HG02885 (cell line): ENCODE data around the gene PLXNB1.
"Not testable (repeated sequence)": the region's sequence is repeated elsewhere in the genome, so short reads cannot be mapped to it uniquely, and the experiment has no call there.

ENCODE experiments used
- ATAC-seq: cut with Tn5 transposase; IDR thresholded peaks from one replicate; pipeline ENCODE4 v1.9.1; 2021; ENCODE audit warnings: mild to moderate bottlenecking; ENCODE audit not compliant: unreplicated experiment, poor library complexity

The PLXNB1 gene, protein sequence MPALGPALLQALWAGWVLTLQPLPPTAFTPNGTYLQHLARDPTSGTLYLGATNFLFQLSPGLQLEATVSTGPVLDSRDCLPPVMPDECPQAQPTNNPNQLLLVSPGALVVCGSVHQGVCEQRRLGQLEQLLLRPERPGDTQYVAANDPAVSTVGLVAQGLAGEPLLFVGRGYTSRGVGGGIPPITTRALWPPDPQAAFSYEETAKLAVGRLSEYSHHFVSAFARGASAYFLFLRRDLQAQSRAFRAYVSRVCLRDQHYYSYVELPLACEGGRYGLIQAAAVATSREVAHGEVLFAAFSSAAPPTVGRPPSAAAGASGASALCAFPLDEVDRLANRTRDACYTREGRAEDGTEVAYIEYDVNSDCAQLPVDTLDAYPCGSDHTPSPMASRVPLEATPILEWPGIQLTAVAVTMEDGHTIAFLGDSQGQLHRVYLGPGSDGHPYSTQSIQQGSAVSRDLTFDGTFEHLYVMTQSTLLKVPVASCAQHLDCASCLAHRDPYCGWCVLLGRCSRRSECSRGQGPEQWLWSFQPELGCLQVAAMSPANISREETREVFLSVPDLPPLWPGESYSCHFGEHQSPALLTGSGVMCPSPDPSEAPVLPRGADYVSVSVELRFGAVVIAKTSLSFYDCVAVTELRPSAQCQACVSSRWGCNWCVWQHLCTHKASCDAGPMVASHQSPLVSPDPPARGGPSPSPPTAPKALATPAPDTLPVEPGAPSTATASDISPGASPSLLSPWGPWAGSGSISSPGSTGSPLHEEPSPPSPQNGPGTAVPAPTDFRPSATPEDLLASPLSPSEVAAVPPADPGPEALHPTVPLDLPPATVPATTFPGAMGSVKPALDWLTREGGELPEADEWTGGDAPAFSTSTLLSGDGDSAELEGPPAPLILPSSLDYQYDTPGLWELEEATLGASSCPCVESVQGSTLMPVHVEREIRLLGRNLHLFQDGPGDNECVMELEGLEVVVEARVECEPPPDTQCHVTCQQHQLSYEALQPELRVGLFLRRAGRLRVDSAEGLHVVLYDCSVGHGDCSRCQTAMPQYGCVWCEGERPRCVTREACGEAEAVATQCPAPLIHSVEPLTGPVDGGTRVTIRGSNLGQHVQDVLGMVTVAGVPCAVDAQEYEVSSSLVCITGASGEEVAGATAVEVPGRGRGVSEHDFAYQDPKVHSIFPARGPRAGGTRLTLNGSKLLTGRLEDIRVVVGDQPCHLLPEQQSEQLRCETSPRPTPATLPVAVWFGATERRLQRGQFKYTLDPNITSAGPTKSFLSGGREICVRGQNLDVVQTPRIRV (N-terminal part only)

DNA sequence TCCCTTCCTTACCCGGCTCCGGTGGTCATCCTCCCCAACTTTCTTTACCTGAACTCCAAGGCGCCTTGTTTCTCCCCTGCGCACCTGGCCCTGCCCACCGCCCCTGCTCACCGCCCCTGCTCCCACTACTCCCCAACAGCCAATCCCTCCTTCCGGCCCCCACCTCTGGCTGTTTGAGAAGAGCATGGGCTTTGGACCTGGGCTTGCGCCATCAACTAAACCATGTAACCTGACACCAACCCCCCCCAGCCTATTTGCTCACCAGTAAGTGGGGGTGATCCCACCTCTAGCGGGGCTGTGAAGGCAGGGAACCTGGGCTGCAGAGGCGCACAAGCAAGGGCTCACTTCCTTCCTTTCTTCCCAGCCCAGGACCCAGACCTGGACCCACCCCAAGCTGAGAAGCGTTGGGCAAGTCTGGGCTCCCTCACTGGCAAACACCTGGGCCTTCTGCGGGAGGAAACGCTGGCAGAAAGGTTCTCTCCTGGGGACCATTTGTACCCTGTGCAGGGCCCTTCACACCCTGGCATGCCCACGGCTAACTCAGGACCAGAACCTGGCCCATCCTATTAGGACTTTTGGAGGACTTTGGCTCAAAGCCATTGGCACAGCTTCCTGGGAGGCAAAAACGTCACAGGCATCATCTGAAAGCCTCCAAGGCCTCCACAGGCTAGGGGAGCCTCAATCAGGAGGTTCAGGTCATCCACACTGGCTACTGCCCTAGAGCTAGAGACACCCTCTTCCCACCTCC is at the start of gene PLXNB1:
TSS of gene PLXNB1 (minus strand) at position 127 of the 748 bp plus-strand sequence. CDS start 5,475 bp downstream, outside the sequence.
- no peak for ATAC-seq

GRCh38 chr3:48478626-48479555 is 49.0 kb upstream of the PLXNB1 start:
- ATAC-seq, result no peak

- ATAC-seq, result no peak
Observed at GRCh38 chr3:48477959-48478520, 48.2 kb upstream of the PLXNB1 start.

DNA sequence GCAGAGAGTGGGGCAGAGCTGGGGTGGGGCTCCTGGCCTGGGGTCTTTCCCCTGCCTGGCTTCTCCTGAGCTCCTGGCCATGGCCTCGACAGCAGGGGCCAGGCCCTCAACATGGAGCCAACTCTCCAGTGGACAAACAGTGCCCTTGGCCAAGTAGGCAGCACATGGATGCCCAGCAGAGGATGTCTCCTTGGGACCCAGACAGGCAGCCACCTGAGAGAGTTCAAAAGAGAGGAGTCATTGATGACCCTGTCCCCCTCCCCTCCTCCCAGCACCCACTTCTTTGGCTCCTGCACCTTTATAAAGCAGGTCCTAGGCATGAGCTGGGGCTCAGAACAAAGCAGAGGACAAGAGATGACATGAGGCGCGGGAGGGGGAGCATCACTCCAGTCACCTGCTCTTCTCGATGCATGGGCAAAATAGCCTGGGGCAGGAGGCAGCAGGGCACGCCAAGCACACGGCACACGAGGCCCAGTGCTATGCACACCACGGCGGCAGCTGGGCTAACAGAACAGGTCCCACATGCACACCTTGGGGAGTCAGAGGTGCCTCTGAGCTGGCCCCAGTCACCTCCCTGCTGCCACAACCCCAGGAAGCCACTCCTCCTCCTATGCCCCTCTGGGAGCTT is 46.7 kb upstream of the PLXNB1 start:
- ATAC-seq, result no peak

DNA sequence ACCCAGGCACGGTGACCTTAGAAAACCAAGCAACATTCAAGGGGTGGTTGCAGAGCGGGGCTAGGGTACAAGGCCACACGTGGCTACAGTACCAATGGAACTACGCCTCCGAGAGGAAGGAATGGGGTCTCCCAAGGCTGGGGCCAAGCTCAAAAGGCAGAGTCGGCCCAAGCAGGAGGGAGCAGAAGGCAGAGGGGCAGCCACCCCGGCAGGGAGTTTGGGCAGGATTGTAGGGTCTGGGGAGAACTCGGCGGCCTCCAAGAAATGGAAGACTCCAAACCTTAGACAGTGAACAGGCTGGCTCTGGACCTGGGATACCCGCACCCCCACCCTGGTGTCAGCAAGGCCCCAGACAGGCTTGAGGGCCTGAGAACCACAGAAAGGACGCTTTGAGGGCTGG is 45.3 kb upstream of the PLXNB1 start:
- ATAC-seq, result no peak

DNA sequence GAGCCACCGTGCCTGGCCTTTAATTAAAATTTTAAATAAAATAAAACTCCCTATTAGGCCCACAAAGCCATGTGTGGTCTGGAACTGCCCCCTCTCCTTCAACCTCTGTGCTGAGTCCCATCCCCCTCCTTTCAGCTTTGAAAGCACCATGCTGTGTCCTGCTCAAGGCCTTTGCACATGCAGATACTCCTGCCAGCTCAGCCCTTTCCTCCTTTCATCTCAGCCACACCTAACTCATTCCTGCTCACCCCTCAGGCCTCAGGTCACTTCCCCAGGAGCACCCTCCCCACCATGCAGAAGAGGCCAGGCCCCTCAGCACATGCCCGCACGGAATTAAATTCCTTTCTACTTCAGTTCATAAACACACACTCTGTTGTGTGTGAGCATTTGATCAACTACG is 44.7 kb upstream of the PLXNB1 start:
- no peak for ATAC-seq

- ATAC-seq, result not testable (repeated sequence)
Observed at GRCh38 chr3:48474031-48474430, 44.1 kb upstream of the PLXNB1 start.

DNA sequence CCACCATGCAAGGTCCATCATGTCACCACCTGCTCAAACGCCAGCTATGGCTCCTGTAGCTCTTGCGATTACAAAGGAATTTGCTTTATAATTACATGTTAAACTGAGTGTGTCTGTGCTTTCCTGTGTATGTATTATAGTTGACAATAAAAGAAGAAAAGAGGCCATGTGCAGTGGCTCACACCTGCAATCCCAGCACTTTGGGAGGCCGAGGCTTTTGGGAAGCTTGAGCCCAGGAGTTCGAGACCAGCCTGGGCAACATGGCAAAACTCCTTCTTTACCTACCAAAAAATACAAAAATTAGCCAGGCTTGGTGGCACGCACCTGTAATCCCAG is 43.7 kb upstream of the PLXNB1 start:
- no peak for ATAC-seq

GRCh38 chr3:48472923-48473616 is 43.2 kb upstream of the PLXNB1 start:
- ATAC-seq, result peak; percentile 82

- ATAC-seq, result peak; percentile 18
Observed at GRCh38 chr3:48472673-48472922, 42.7 kb upstream of the PLXNB1 start.

DNA sequence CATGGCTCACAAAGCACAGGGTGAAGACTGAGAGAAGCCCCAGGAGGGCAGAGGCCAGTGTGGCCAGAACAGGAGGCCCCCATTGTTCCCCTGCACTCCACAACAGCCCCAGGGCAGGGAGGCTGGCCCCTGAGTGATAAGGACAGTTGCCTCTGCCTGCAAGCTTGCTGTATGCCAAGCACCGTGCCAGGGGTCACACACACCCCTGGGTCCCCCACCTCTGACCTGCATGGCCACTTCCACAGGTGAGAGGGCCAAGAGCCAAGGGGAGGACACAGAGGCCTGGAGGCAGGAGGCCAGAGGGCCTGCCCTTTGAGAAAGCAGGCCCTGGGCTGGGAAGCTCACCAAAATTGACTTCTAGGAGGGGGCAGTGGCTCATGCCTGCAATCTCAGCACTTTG is 40.4 kb upstream of the PLXNB1 start:
- no peak for ATAC-seq

- no peak for ATAC-seq
Observed at GRCh38 chr3:48469046-48469915, 39.4 kb upstream of the PLXNB1 start.

- no peak for ATAC-seq
Observed at GRCh38 chr3:48468329-48468731, 38.4 kb upstream of the PLXNB1 start.

- no peak for ATAC-seq
Observed at GRCh38 chr3:48467473-48468267, 37.8 kb upstream of the PLXNB1 start.

DNA sequence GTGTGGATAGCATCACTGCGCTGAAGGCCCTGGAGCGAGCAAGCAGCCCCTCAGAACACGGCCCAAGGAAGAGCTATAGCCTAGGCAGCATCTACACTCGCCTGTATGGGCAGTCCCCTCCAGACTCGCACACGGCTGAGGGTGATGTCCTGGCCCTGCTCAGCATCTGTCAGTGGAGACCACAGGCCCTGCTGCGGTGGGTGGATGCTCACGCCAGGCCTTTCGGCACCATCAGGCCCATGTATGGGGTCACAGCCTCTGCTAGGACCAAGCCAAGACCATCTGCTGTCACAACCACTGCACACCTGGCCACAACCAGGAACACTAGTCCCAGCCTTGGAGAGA is 37.2 kb upstream of the PLXNB1 start:
- no peak for ATAC-seq

DNA sequence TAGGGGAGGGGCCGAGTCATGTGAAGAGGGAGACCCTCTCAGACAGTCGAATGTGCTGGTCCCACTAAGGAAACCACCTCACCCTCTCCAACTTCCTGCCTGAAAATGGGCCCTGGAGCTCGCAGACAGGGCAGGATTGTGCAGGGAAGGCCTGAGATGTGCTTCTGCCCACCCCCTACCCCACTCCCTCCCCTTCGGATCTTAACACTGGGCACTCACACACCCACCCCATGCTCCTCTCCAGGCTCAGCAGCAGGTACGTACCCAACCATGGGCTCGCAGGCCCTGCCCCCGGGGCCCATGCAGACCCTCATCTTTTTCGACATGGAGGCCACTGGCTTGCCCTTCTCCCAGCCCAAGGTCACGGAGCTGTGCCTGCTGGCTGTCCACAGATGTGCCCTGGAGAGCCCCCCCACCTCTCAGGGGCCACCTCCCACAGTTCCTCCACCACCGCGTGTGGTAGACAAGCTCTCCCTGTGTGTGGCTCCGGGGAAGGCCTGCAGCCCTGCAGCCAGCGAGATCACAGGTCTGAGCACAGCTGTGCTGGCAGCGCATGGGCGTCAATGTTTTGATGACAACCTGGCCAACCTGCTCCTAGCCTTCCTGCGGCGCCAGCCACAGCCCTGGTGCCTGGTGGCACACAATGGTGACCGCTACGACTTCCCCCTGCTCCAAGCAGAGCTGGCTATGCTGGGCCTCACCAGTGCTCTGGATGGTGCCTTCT is 36.7 kb upstream of the PLXNB1 start:
- peak; percentile 15 for ATAC-seq
